ENCODE data around the gene PLBD2.

PLBD2 gene

DNA sequence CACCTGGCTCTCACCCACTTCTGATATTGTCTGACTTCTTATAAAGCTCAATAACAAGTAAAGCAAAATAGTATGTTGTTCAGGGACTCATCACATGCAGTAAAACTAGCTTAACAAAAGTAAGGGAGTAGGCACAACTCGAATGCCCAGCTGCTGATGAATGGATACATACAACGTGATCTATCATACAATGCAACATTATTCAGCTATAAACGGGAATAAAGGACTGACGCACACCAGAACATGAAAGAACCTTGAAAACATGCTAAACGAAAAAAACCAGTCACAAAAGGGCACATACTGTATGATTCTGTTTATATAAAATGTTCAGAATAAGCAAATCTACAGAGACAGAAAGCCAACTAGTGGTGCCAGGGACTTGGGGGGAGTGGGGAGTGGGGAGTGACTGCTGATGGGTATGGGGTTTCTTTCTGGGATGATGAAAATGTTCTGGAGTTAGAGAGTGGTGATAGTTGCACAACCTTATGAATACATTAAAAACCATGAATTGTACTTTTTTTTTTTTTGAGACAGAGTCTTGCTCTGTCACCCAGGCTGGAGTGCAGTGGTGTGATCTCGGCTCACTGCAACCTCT is 11.1 kb downstream of the PLBD2 start:
- H3K4me3 ChIP-seq (ENCODE audit: control insufficient read depth, low read depth, low read length), result no peak overlapping the region
- no peak for DNase-seq (ENCODE audit: low read depth)
- no peak for TF ChIP-seq CTCF (IDR thresholded peaks at IDR 0.05; ENCODE audit: control insufficient read depth, insufficient read depth, low read depth, low read length, missing control alignments)

GRCh38 chr12:113370923-113371682 is 12.7 kb downstream of the PLBD2 start:
- no peak for TF ChIP-seq CTCF (IDR thresholded peaks at IDR 0.05; ENCODE audit: control insufficient read depth, insufficient read depth, low read depth, low read length, missing control alignments)

GRCh38 chr12:113371808-113372207 is 13.4 kb downstream of the PLBD2 start:
- no peak overlapping the region for H3K4me3 ChIP-seq (ENCODE audit: control insufficient read depth, low read depth, low read length)
- no peak for TF ChIP-seq CTCF (IDR thresholded peaks at IDR 0.05; ENCODE audit: control insufficient read depth, insufficient read depth, low read depth, low read length, missing control alignments)
- DNase-seq (ENCODE audit: low read depth), result no peak

More at GRCh38 chr12:113370923-113371682, 12.7 kb downstream of the PLBD2 start:
- no peak overlapping the region for H3K4me3 ChIP-seq (ENCODE audit: control insufficient read depth, low read depth, low read length)
- no peak for DNase-seq (ENCODE audit: low read depth)

- DNase-seq (ENCODE audit: low read depth), result no peak
- no peak for TF ChIP-seq CTCF (IDR thresholded peaks at IDR 0.05; ENCODE audit: control insufficient read depth, insufficient read depth, low read depth, low read length, missing control alignments)
- H3K4me3 ChIP-seq (ENCODE audit: control insufficient read depth, low read depth, low read length), result no peak overlapping the region
These were observed 14.0 kb downstream of the PLBD2 start for GRCh38 chr12:113372371-113372770.

DNA sequence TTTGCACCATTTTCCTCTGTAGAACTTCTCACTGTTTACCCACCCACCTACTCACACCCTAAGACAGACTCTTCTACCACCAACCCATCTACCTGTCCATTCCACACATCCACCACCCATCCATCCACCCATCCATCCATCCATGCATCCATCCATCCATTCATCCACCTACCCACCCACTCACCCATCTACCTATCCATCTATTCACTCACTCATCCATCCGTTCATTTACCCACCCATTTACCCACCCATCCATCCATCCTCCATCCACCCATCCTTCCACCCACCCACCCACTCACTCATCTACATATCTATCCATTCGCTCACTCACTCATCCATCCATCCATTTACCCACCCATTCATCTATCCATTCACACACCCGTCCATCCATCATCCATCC is 15.1 kb downstream of the PLBD2 start:
- DNase-seq (ENCODE audit: low read depth), result no peak

GRCh38 chr12:113373969-113374368 is 15.6 kb downstream of the PLBD2 start:
- no peak overlapping the region for H3K4me3 ChIP-seq (ENCODE audit: control insufficient read depth, low read depth, low read length)
- TF ChIP-seq CTCF (IDR thresholded peaks at IDR 0.05; ENCODE audit: control insufficient read depth, insufficient read depth, low read depth, low read length, missing control alignments), result no peak
- no peak for DNase-seq (ENCODE audit: low read depth)

More for the DNA sequence above, 15.1 kb downstream of the PLBD2 start:
- no peak for TF ChIP-seq CTCF (IDR thresholded peaks at IDR 0.05; ENCODE audit: control insufficient read depth, insufficient read depth, low read depth, low read length, missing control alignments)
- H3K4me3 ChIP-seq (ENCODE audit: control insufficient read depth, low read depth, low read length), result no peak overlapping the region

Data from AG09309 (cell line).